ENCODE measurements around the gene CPNE1.

CPNE1 gene

DNA sequence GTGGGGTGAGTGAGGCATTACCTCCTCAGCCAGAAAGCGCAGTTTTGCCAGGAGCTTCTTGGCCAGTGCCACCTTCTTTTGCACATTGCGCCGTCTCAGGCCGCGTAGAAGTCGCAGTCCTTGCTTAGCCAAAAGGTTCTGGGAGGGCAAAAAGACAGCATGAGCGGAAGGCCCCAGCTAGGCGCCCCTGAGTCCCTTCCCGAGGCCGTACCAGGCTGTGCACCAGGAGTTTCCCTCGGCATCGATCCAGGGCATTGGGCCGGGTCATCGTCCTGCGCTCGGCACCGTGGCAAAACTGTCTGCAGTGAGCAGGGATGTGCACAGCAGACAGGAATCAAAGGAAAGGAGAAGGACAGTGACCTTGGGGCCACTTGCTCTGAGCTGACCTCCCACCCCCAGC lies 69.2 kb downstream of the CPNE1 start:
- TF ChIP-seq GLIS3 (CRISPR knock-in tag; IDR thresholded peaks at IDR 0.05), result no peak
- TF ChIP-seq TCF4 (CRISPR knock-in tag; IDR thresholded peaks at IDR 0.05; ENCODE audit: borderline replicate concordance), result no peak
- ATAC-seq, result no peak

DNA sequence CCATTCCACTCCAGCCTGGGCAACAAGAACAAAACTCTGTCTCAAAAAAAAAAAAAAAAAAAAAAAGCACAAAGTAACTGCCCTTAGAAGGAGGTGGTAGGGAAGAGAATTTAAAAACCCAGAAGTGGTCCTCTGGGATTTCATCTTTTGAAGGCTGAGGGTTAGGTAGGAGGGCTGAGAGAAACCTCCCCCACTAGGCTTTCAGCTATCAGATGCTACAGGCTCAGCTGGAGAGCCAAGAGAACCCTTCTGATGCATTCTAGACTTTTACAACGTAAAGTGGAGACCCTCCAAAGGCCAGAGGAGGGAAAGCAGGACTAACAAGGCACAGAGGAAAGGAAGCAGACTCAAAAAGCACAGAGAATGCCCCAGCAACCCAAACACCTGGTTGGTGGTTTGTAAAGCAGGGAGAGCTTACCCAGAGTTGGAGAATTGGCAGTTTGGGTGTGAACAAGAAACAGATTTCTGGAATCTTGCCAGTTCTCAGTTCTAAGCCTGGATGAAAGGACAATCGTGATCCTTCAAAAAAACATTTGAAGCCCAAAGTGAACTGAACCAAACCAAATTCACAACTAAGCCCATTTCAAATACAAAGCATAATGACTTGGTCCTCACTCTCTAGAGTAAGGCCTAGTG lies 72.2 kb downstream of the CPNE1 start:
- no peak for ATAC-seq
- TF ChIP-seq ZFP30 (CRISPR knock-in tag; IDR thresholded peaks at IDR 0.05), result no peak
- no peak for TF ChIP-seq ARNTL (CRISPR knock-in tag; IDR thresholded peaks at IDR 0.05; ENCODE audit: borderline replicate concordance, low read depth)
- no peak for TF ChIP-seq ZFP3 (CRISPR knock-in tag; IDR thresholded peaks at IDR 0.05)
- TF ChIP-seq, protein P1, sequence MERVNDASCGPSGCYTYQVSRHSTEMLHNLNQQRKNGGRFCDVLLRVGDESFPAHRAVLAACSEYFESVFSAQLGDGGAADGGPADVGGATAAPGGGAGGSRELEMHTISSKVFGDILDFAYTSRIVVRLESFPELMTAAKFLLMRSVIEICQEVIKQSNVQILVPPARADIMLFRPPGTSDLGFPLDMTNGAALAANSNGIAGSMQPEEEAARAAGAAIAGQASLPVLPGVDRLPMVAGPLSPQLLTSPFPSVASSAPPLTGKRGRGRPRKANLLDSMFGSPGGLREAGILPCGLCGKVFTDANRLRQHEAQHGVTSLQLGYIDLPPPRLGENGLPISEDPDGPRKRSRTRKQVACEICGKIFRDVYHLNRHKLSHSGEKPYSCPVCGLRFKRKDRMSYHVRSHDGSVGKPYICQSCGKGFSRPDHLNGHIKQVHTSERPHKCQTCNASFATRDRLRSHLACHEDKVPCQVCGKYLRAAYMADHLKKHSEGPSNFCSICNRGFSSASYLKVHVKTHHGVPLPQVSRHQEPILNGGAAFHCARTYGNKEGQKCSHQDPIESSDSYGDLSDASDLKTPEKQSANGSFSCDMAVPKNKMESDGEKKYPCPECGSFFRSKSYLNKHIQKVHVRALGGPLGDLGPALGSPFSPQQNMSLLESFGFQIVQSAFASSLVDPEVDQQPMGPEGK (CRISPR knock-in tag; IDR thresholded peaks at IDR 0.05; ENCODE audit: borderline replicate concordance), result no peak
- no peak for TF ChIP-seq RARB (CRISPR knock-in tag; IDR thresholded peaks at IDR 0.05)
- no peak for TF ChIP-seq PPARA (CRISPR knock-in tag; IDR thresholded peaks at IDR 0.05; ENCODE audit: borderline replicate concordance)
- TF ChIP-seq TCF4 (CRISPR knock-in tag; IDR thresholded peaks at IDR 0.05; ENCODE audit: borderline replicate concordance), result no peak
- TF ChIP-seq ZNF70 (CRISPR knock-in tag; IDR thresholded peaks at IDR 0.05), result no peak
- TF ChIP-seq CSDC2 (CRISPR knock-in tag; IDR thresholded peaks at IDR 0.05), result no peak
- TF ChIP-seq ZC3H10 (CRISPR knock-in tag; IDR thresholded peaks at IDR 0.05), result no peak
- TF ChIP-seq ISL1 (CRISPR knock-in tag; IDR thresholded peaks at IDR 0.05), result no peak
- no peak for TF ChIP-seq POU6F1 (CRISPR knock-in tag; IDR thresholded peaks at IDR 0.05; ENCODE audit: borderline replicate concordance, low read depth)
- TF ChIP-seq SNAI2 (CRISPR knock-in tag; IDR thresholded peaks at IDR 0.05), result no peak

DNA sequence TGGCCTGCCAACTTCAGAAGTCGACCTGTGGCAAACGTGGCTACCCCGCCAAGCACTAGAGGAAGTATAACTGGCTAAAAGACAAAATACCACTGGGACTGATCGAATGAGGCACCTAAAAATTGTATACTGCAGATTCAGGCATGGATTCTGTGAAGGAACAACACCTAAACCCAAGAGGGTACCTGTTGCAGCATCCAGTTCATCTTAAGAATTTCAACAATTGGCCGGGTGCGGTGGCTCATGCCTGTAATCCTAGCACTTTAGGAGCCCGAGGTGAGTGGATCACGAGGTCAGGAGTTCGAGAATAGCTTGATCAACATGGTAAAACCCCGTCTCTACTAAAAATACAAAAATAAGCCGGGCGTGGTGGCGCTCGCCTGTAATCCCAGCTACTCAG lies 76.3 kb downstream of the CPNE1 start:
- TF ChIP-seq RARB (CRISPR knock-in tag; IDR thresholded peaks at IDR 0.05) (no peak), GLIS3 (CRISPR knock-in tag; IDR thresholded peaks at IDR 0.05) (no peak), CREB5 (CRISPR knock-in tag; IDR thresholded peaks at IDR 0.05; ENCODE audit: low read depth) (no peak), TSHZ2 (CRISPR knock-in tag; IDR thresholded peaks at IDR 0.05) (no peak), ARNTL (CRISPR knock-in tag; IDR thresholded peaks at IDR 0.05; ENCODE audit: borderline replicate concordance, low read depth) (no peak), OSR1 (CRISPR knock-in tag; IDR thresholded peaks at IDR 0.05) (no peak), ZNF8 (CRISPR knock-in tag; IDR thresholded peaks at IDR 0.05) (no peak), ZFP3 (CRISPR knock-in tag; IDR thresholded peaks at IDR 0.05) (no peak), TCF4 (CRISPR knock-in tag; IDR thresholded peaks at IDR 0.05; ENCODE audit: borderline replicate concordance) (no peak), SNAI2 (CRISPR knock-in tag; IDR thresholded peaks at IDR 0.05) (no peak), ZC3H10 (CRISPR knock-in tag; IDR thresholded peaks at IDR 0.05) (no peak), ZNF70 (CRISPR knock-in tag; IDR thresholded peaks at IDR 0.05) (no peak), TOX (CRISPR knock-in tag; IDR thresholded peaks at IDR 0.05; ENCODE audit: borderline replicate concordance) (no peak), ISL1 (CRISPR knock-in tag; IDR thresholded peaks at IDR 0.05) (no peak), PPARA (CRISPR knock-in tag; IDR thresholded peaks at IDR 0.05; ENCODE audit: borderline replicate concordance) (no peak), POU6F1 (CRISPR knock-in tag; IDR thresholded peaks at IDR 0.05; ENCODE audit: borderline replicate concordance, low read depth) (no peak), ZFP30 (CRISPR knock-in tag; IDR thresholded peaks at IDR 0.05) (no peak), CSDC2 (CRISPR knock-in tag; IDR thresholded peaks at IDR 0.05) (no peak)
- TF ChIP-seq, protein P2, sequence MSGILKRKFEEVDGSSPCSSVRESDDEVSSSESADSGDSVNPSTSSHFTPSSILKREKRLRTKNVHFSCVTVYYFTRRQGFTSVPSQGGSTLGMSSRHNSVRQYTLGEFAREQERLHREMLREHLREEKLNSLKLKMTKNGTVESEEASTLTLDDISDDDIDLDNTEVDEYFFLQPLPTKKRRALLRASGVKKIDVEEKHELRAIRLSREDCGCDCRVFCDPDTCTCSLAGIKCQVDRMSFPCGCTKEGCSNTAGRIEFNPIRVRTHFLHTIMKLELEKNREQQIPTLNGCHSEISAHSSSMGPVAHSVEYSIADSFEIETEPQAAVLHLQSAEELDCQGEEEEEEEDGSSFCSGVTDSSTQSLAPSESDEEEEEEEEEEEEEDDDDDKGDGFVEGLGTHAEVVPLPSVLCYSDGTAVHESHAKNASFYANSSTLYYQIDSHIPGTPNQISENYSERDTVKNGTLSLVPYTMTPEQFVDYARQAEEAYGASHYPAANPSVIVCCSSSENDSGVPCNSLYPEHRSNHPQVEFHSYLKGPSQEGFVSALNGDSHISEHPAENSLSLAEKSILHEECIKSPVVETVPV (CRISPR knock-in tag; IDR thresholded peaks at IDR 0.05), result no peak
- TF ChIP-seq, protein P1 (CRISPR knock-in tag; IDR thresholded peaks at IDR 0.05; ENCODE audit: borderline replicate concordance), result no peak
- ATAC-seq, result no peak

All from SK-N-SH treated with all-trans-retinoic acid at 6 μM for 48 hours (cell line).